BJ (cell line): ENCODE results near the gene DVL2. TPM values are rescaled to one million over a fixed set of nuclear protein-coding genes. Genes with fewer than 3 reads are reported as not detected.

ENCODE experiments used
- CTCF ChIA-PET: fragments of 350-600 bp; formaldehyde crosslinking; extraction: SDS; loops from one replicate; lab custom pipeline; 2021; ENCODE audit warnings: antibody characterized with exemption, inconsistent platforms; lab: Yijun Ruan, JAX
- POLR2A ChIA-PET: fragments of 300-600 bp; sonication (Branson Sonifier 250); formaldehyde crosslinking; extraction: SDS; loops from one replicate; lab custom pipeline; 2021; ENCODE audit warnings: antibody characterized with exemption; lab: Charles Lee
- DNase-seq: peaks from one replicate; pipeline ENCODE4 v3.0.0-alpha.2; 2011; ENCODE audit warnings: low read depth
- H3K27me3 ChIP-seq: 2 replicates; pipeline ENCODE4 v1.6.0; 2011; ENCODE audit warnings: low read length; ENCODE audit not compliant: control insufficient read depth, insufficient read depth
- H3K36me3 ChIP-seq: 2 replicates; pipeline ENCODE4 v1.5.1; 2011; ENCODE audit warnings: low read length; ENCODE audit not compliant: control insufficient read depth, insufficient read depth
- H3K4me3 ChIP-seq: 2 replicates; pipeline ENCODE4 v1.5.1; 2011; ENCODE audit warnings: low read depth, mild to moderate bottlenecking, control low read depth, low read length
- CTCF ChIP-seq: IDR thresholded peaks from 2 replicates; pipeline ENCODE4 v1.5.1; 2011; ENCODE audit warnings: low read depth, mild to moderate bottlenecking, control low read depth, inconsistent platforms, low read length, moderate library complexity; ENCODE audit not compliant: insufficient read depth
- polyA plus RNA-seq: library from polyadenylated mRNA; depleted of rRNA; stranded (reverse); fragments of >200 nt; gene quantifications from 2 replicates; pipeline ENCODE4 v1.2.3, GENCODE V29; 2011

Gene DVL2
- polyA plus RNA-seq, 1 experiment, result 5.0 TPM

- CTCF ChIA-PET, result no interaction called here
- POLR2A ChIA-PET, result no interaction called here
These were observed 5.4 kb downstream of the DVL2 start for GRCh38 chr17:7228920-7229319.

DNA sequence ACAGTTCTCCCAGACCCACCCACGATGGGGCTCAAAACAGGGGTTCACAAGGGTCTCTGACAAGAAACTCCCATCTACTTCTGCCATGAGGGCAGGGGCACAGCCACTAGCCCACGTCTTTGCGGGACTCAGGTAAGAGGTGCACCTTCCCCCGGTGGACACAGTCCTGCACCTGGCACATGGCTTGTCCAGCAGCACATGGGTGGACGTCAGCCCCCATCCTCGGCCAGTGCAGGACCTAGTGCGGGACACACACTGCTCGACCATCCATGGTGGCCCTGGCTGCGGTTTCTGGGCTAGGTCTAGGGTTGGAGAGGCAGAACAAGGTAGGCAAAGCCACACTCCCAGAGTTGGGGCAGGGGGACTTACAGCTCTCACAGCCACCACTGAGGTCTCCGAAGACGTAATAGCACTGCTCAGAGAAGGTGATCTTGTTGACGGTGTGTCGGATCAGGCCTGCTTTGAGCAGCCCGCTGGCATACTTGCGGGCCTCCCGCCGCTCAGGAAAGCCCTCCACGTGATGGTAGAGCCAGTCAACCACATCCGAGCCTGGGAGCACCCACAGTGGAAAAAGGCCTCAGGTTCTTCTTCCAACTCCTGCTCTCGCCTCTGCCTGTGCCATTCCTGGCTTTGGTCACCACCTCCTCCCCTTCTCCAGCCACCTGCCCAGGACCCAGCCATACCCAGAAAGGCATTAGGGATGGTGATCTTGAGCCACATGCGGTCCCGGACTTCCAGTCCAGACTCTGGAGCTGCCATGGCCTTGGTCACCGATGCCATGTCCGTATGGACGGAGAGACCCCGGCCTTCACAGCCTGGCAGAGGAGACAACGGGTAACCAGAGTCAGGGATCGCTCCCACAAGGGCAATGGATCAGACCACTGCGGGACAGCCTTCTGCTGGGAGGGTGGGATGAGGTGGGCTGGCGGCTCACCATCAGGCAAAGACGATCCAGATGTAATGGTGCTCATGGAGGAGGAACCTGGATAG lies 7.3 kb downstream of the DVL2 start:
- CTCF ChIA-PET, result no interaction called here
- H3K36me3 ChIP-seq, result peaks cover 53% of the 10 kb centered on the region

More at GRCh38 chr17:7228920-7229319, 5.4 kb downstream of the DVL2 start:
- Histone ChIP-seq H3K27me3 (no peaks in the 10 kb centered on the region), H3K4me3 (no peak overlapping the region), H3K36me3 (peaks cover 38% of the 10 kb centered on the region)
- TF ChIP-seq CTCF, result no peak
- no peak for DNase-seq

GRCh38 chr17:7225711-7226331 lies 8.5 kb downstream of the DVL2 start:
- H3K4me3 ChIP-seq, result no peak overlapping the region
- no peak for TF ChIP-seq CTCF
- ChIA-PET CTCF (interaction anchor here (0.8 kb wide), 1 partner anchor 180 kb away, joined by 3 read pairs; no protein-coding TSS in a partner anchor), POLR2A (no interaction called here)
- no peak for DNase-seq
- H3K27me3 ChIP-seq, result no peaks in the 10 kb centered on the region
- H3K36me3 ChIP-seq, result peaks cover 56% of the 10 kb centered on the region

More for the DNA sequence above, 7.3 kb downstream of the DVL2 start:
- no peak for DNase-seq
- POLR2A ChIA-PET, result no interaction called here
- no peaks in the 10 kb centered on the region for H3K27me3 ChIP-seq
- no peak overlapping the region for H3K4me3 ChIP-seq
- no peak for TF ChIP-seq CTCF

DNA sequence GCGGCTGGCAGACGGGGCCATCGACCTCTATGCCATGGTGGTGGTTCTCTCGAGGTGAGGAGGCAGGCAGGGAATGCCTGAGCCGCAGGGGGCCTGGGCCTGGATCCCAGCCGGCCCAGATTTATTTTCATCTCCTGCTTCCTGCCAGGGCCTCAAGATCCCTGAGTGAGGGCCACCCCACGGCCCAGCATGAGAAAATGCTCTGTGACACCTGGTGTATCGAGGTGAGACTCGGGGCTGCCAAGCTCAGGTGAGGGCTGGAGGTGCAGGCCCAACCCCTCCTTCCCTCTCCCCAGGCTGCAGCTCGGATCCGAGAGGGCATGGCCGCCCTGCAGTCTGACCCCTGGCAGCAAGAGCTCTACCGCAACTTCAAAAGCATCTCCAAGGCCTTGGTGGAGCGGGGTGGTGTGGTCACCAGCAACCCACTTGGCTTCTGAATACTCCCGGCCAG lies 9.6 kb downstream of the DVL2 start:
- H3K36me3 ChIP-seq, result peaks cover 51% of the 10 kb centered on the region
- DNase-seq, result no peak
- POLR2A ChIA-PET, result no interaction called here
- no peak for TF ChIP-seq CTCF
- CTCF ChIA-PET, result interaction anchor here (2.2 kb wide), 1 partner anchor 179 kb away, joined by 5 read pairs; no protein-coding TSS in a partner anchor
- no peak overlapping the region for H3K4me3 ChIP-seq
- H3K27me3 ChIP-seq, result no peaks in the 10 kb centered on the region

GRCh38 chr17:7224110-7224509 lies 10.2 kb downstream of the DVL2 start:
- Histone ChIP-seq H3K4me3 (no peak overlapping the region), H3K27me3 (no peaks in the 10 kb centered on the region), H3K36me3 (peaks cover 45% of the 10 kb centered on the region)
- ChIA-PET POLR2A (no interaction called here), CTCF (interaction anchor here (2.2 kb wide), 1 partner anchor 179 kb away, joined by 5 read pairs; no protein-coding TSS in a partner anchor)
- no peak for DNase-seq
- TF ChIP-seq CTCF, result no peak
